Measurements from ENCODE around the gene TEX9.

TEX9 gene

DNA sequence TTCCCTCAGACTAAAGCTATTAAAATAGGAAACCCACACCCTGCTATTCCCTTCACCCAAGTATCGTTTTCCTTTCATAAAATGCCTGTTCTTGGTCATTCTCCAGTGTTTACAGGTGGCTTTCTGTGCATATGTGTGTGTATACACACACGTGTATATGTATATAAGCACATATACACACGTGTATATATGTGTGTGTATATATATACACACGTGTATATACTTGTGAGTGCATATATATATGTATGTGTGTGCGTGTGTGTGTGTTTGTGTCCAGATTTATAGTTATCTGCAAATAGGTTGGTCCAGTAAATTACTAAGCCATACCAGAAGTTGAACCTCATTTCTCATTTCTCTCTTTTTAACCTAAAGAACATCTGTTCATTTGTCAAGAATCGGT is 15.7 kb upstream of the TEX9 start:
- no peak overlapping the region for H3K27ac ChIP-seq

DNA sequence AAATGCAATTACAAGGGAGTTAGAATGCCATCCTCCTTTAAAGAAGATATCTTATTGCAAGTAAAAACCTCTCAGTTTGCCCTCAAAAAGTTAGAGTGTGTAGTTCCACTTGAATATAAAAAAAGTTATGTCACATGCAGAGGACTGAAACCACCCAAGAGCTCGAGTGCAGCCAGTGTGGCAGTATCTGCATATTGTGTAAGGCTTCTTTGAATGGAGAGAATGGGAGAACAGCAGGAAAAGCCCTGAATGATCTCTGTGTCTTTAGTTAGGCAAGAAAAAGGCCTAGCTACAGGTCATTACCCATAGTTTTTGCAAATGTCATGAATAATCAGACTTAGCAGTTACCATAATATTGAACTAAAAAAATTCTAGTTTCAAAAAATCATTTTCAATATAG is 13.9 kb upstream of the TEX9 start:
- TF ChIP-seq, protein P1, sequence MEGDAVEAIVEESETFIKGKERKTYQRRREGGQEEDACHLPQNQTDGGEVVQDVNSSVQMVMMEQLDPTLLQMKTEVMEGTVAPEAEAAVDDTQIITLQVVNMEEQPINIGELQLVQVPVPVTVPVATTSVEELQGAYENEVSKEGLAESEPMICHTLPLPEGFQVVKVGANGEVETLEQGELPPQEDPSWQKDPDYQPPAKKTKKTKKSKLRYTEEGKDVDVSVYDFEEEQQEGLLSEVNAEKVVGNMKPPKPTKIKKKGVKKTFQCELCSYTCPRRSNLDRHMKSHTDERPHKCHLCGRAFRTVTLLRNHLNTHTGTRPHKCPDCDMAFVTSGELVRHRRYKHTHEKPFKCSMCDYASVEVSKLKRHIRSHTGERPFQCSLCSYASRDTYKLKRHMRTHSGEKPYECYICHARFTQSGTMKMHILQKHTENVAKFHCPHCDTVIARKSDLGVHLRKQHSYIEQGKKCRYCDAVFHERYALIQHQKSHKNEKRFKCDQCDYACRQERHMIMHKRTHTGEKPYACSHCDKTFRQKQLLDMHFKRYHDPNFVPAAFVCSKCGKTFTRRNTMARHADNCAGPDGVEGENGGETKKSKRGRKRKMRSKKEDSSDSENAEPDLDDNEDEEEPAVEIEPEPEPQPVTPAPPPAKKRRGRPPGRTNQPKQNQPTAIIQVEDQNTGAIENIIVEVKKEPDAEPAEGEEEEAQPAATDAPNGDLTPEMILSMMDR (conservative IDR thresholded peaks at IDR 0.05), result no peak
- no peak overlapping the region for H3K27ac ChIP-seq

More for the DNA sequence above, 15.7 kb upstream of the TEX9 start:
- TF ChIP-seq, protein P1 (conservative IDR thresholded peaks at IDR 0.05), result no peak

DNA sequence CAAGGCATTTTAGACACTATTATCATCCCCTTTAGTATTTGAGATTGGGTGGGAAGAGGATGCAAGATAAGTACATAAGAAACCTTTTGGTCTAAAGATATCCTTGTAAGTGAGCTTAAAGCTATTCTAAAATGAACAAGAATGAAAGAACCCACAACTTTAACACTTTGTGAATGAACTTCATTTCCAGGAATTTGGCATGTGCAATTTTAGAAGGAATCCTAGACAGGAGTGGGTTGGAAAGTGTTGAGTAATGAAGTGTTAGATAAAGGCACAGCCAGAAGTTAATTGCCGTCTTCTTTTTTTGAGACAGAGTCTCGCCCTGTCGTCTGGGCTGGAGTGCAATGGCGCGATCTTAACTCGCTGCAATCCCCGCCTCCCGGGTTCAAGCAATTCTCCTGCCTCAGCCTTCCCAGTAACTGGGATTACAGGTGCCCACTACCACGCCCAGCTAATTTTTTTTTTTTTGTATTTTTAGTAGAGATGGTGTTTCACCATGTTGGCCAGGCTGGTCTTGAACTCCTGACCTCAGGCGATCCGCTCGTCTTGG is 13.2 kb upstream of the TEX9 start:
- no peak overlapping the region for H3K27ac ChIP-seq
- TF ChIP-seq, protein P1 (conservative IDR thresholded peaks at IDR 0.05), result no peak

DNA sequence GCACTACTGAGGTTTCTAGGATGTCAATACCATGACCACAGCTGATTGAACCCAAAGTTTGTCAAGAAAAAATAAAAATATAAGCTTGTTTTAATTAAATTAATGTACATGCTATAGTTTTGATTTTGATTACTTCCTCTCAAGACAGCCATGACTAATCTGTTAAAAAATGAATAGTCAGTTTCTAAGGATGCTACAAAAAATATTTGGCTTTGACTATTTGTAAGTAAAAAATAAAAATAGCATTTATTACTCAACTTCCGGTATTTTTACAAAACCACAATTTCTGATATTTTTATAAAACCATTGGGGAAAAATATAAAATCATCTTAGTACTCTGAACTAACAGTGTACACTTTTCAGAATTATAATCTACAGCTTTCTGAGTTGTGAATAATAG is 12.1 kb upstream of the TEX9 start:
- no peak overlapping the region for H3K27ac ChIP-seq
- TF ChIP-seq, protein P1 (conservative IDR thresholded peaks at IDR 0.05), result no peak

DNA sequence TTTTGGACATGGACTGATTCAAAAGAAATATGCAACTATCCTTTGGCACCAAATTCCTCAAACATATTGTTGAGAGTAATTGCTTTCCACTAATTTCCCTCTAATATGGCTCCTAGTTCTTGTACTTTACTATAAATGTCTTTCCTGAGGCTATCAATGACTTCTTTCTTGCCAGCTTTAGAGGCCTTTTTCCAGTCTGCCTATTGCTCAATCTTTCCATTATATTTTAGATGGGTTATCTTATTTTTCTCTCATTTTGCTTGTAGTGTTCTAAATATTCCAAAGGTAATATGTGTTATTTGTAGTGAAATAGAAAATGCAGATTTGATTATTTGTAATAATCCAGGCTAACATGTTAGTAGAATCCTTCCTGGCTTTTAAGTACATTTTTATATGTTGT is 11.5 kb upstream of the TEX9 start:
- TF ChIP-seq, protein P1 (conservative IDR thresholded peaks at IDR 0.05), result no peak
- H3K27ac ChIP-seq, result no peak overlapping the region

DNA sequence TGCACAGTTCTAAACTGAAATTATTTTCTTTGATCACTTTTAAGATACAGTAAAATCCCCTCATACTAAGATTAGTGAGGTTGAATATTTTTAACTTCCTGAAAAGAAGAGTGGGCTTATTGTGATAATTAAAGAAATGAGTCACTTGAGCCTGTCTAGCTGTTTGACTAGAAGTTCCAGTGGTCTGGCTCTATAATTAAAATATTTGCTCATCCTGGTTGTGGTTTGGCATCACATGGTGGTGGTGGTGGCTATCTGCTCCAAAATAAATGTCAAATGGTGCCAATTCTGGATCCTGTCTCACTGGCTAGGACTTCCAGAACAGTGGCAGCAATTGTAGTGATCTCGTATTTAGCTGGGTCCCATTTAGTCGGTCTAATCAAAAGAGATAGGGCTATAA is 8.6 kb upstream of the TEX9 start:
- TF ChIP-seq, protein P1 (conservative IDR thresholded peaks at IDR 0.05), result no peak
- H3K27ac ChIP-seq, result no peak overlapping the region

DNA sequence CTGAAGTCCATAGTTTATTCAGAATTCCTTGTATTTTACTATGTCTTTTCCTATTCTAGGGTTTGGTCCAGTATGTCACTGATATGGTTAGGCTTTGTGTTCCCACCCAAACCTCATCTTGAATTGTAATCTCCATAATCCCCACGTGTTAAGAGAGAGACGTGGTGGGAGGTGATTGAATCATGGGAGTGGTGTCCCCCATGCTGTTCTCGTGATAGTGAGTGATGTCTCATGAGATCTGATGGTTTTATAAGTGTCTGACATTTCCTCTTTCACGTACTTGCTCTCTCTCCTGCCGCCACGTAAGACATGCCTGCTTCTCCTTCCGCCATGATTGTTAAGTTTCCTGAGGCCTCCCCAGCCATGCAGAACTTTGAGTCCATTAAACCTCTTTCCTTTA is 6.6 kb upstream of the TEX9 start:
- no peak overlapping the region for H3K27ac ChIP-seq
- TF ChIP-seq, protein P1 (conservative IDR thresholded peaks at IDR 0.05), result no peak
